ENCODE data around the gene LDLRAD2.

The LDLRAD2 gene

DNA sequence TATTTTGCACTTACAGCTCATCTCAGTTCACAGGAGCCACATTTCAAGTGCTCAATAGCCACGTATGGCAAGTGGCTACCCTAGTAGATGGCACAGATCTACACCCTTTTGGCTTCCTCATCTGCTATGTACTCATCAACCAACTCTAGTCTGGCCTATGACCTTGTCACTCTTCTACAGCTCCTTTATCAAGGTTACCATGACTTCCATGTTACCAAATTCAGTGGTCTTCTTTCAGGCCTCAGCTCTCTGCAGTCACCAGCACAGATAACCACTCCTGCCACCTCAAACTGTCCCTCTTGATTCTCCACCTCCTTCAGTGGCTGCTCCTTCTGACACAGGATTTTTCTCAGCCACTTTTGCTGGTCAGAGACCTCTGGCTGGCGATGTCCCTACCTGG lies 17.4 kb upstream of the LDLRAD2 start:
- H3K27me3 ChIP-seq (ENCODE audit: control insufficient read depth, insufficient read depth, low read length), result peaks cover 1% of the 10 kb centered on the region
- no peak overlapping the region for H3K9ac ChIP-seq (ENCODE audit: low read length)
- H3K27ac ChIP-seq (ENCODE audit: low read depth, low read length), result no peak overlapping the region
- H3K4me3 ChIP-seq (ENCODE audit: low read length), result no peak overlapping the region
- H3K4me1 ChIP-seq (ENCODE audit: control insufficient read depth, insufficient read depth, low read length), result no peaks in the 10 kb centered on the region
- H3K36me3 ChIP-seq (ENCODE audit: control insufficient read depth, insufficient read depth, low read length), result no peaks in the 10 kb centered on the region

DNA sequence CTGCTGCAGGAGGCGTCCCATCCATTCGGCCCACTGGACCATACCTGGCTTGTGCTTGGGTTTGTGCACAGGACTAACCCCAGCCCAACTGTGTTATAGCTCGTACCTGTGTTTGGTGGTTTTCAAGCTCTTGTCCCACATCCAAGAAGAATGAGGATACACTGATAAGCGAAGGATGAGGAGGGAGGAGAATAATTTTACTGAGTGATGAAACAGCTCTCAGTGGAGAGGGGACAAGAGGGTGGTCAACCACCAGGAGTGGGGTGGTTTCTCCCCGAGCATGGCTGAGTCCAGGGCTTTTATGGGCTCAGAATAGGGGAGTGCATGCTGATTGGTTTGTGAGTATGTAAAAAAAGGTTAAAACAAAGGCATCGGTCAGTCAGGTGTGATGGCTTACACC lies 17.0 kb upstream of the LDLRAD2 start:
- Histone ChIP-seq H3K9ac (ENCODE audit: low read length) (no peak overlapping the region), H3K27ac (ENCODE audit: low read depth, low read length) (no peak overlapping the region), H3K27me3 (ENCODE audit: control insufficient read depth, insufficient read depth, low read length) (peaks cover 2% of the 10 kb centered on the region), H3K36me3 (ENCODE audit: control insufficient read depth, insufficient read depth, low read length) (no peaks in the 10 kb centered on the region), H3K4me3 (ENCODE audit: low read length) (no peak overlapping the region), H3K4me1 (ENCODE audit: control insufficient read depth, insufficient read depth, low read length) (no peaks in the 10 kb centered on the region)

- Histone ChIP-seq H3K4me3 (ENCODE audit: low read length) (no peak overlapping the region), H3K27me3 (ENCODE audit: control insufficient read depth, insufficient read depth, low read length) (peaks cover 2% of the 10 kb centered on the region), H3K4me1 (ENCODE audit: control insufficient read depth, insufficient read depth, low read length) (no peaks in the 10 kb centered on the region), H3K9ac (ENCODE audit: low read length) (no peak overlapping the region), H3K36me3 (ENCODE audit: control insufficient read depth, insufficient read depth, low read length) (no peaks in the 10 kb centered on the region), H3K27ac (ENCODE audit: low read depth, low read length) (no peak overlapping the region)
Measured at GRCh38 chr1:21799730-21800129, 12.3 kb upstream of the LDLRAD2 start.

DNA sequence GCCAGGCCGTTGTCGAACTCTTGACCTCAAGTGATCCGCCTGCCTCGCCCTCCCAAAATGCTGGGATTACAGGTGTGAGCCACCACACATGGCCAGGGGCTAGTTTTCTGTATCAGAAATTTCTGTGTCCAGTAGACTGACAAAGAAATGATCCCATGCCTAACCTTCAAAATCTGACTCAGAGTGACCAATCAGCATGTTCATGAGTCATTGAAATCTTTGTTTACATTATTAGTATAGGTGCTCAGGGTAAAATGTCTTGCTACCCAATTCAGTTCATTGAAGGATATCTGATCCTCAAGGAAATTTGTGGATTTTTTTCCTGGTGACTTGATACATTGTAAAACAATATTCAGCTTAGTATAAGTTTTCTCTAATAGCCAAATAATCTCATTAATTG lies 11.0 kb upstream of the LDLRAD2 start:
- Histone ChIP-seq H3K27me3 (ENCODE audit: control insufficient read depth, insufficient read depth, low read length) (peaks cover 2% of the 10 kb centered on the region), H3K9ac (ENCODE audit: low read length) (no peak overlapping the region)

DNA sequence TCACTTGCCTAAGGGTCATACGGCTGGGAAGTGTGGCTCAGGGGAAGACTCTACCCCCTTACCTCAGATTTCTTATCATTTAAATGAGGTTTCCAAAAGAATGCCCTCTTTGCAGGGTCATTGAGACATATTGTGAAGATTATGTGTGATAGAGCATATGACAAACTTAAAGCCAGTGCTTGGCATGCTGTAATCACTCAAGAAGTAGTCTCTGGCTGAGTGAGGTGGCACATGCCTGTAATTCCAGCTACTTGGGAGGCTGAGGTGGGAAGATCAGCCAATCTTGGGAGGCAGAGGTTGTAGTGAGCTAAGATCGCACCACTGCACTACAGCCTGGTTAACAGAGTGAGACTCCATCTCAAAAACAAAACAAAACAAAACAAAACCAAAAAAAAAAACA lies 7.5 kb upstream of the LDLRAD2 start:
- Histone ChIP-seq H3K27me3 (ENCODE audit: control insufficient read depth, insufficient read depth, low read length) (peaks cover 2% of the 10 kb centered on the region), H3K36me3 (ENCODE audit: control insufficient read depth, insufficient read depth, low read length) (no peaks in the 10 kb centered on the region), H3K27ac (ENCODE audit: low read depth, low read length) (no peak overlapping the region), H3K4me1 (ENCODE audit: control insufficient read depth, insufficient read depth, low read length) (no peaks in the 10 kb centered on the region), H3K4me3 (ENCODE audit: low read length) (no peak overlapping the region), H3K9ac (ENCODE audit: low read length) (no peak overlapping the region)

More for the DNA sequence above, 11.0 kb upstream of the LDLRAD2 start:
- H3K36me3 ChIP-seq (ENCODE audit: control insufficient read depth, insufficient read depth, low read length), result no peaks in the 10 kb centered on the region
- H3K4me3 ChIP-seq (ENCODE audit: low read length), result no peak overlapping the region
- no peaks in the 10 kb centered on the region for H3K4me1 ChIP-seq (ENCODE audit: control insufficient read depth, insufficient read depth, low read length)
- H3K27ac ChIP-seq (ENCODE audit: low read depth, low read length), result no peak overlapping the region

GRCh38 chr1:21813542-21813941 lies 1.5 kb downstream of the LDLRAD2 start:
- Histone ChIP-seq H3K4me3 (ENCODE audit: low read length) (no peak overlapping the region), H3K36me3 (ENCODE audit: control insufficient read depth, insufficient read depth, low read length) (no peaks in the 10 kb centered on the region), H3K27me3 (ENCODE audit: control insufficient read depth, insufficient read depth, low read length) (no peaks in the 10 kb centered on the region), H3K27ac (ENCODE audit: low read depth, low read length) (no peak overlapping the region), H3K4me1 (ENCODE audit: control insufficient read depth, insufficient read depth, low read length) (no peaks in the 10 kb centered on the region), H3K9ac (ENCODE audit: low read length) (no peak overlapping the region)

GRCh38 chr1:21814241-21814918 lies 2.3 kb downstream of the LDLRAD2 start:
- no peaks in the 10 kb centered on the region for H3K36me3 ChIP-seq (ENCODE audit: control insufficient read depth, insufficient read depth, low read length)
- H3K9ac ChIP-seq (ENCODE audit: low read length), result no peak overlapping the region
- H3K27me3 ChIP-seq (ENCODE audit: control insufficient read depth, insufficient read depth, low read length), result no peaks in the 10 kb centered on the region
- no peaks in the 10 kb centered on the region for H3K4me1 ChIP-seq (ENCODE audit: control insufficient read depth, insufficient read depth, low read length)
- peak overlapping the region; percentile 53 for H3K4me3 ChIP-seq (ENCODE audit: low read length)
- no peak overlapping the region for H3K27ac ChIP-seq (ENCODE audit: low read depth, low read length)

- no peak overlapping the region for H3K9ac ChIP-seq (ENCODE audit: low read length)
- no peaks in the 10 kb centered on the region for H3K4me1 ChIP-seq (ENCODE audit: control insufficient read depth, insufficient read depth, low read length)
- H3K4me3 ChIP-seq (ENCODE audit: low read length), result no peak overlapping the region
- H3K27ac ChIP-seq (ENCODE audit: low read depth, low read length), result no peak overlapping the region
- no peaks in the 10 kb centered on the region for H3K27me3 ChIP-seq (ENCODE audit: control insufficient read depth, insufficient read depth, low read length)
- H3K36me3 ChIP-seq (ENCODE audit: control insufficient read depth, insufficient read depth, low read length), result no peaks in the 10 kb centered on the region
Measured at GRCh38 chr1:21814981-21815582, 3.0 kb downstream of the LDLRAD2 start.

DNA sequence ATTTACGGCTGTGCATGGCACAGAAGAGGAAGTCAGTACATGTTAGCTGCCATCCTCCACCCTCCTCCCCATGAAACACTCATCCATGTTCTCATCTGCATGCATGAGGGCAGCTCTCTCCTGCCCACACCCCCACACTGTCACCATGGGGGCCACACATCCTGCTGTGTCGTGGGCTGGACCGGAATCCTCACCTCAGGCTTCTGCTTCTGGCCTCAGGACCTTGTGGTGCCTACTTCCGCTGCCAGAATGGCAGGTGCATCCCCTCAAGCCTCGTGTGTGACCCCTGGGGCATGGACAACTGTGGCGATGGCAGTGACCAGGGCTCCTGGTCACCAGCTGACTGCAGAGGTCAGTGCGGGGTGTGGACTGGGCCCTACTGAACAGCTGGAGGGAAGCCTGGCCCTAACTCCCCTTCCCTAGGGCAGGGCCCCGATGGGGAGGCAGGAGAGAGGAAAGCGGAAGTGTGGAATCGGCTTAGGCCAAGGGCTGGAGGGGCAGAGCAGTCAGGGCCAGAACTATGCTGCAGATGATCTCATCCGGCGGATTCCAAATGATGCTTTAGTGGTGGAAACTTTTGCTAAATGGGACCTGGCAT lies 3.8 kb downstream of the LDLRAD2 start:
- no peak overlapping the region for H3K27ac ChIP-seq (ENCODE audit: low read depth, low read length)
- H3K36me3 ChIP-seq (ENCODE audit: control insufficient read depth, insufficient read depth, low read length), result no peaks in the 10 kb centered on the region
- H3K4me1 ChIP-seq (ENCODE audit: control insufficient read depth, insufficient read depth, low read length), result no peaks in the 10 kb centered on the region
- no peaks in the 10 kb centered on the region for H3K27me3 ChIP-seq (ENCODE audit: control insufficient read depth, insufficient read depth, low read length)
- H3K4me3 ChIP-seq (ENCODE audit: low read length), result no peak overlapping the region
- H3K9ac ChIP-seq (ENCODE audit: low read length), result no peak overlapping the region

- H3K27me3 ChIP-seq (ENCODE audit: control insufficient read depth, insufficient read depth, low read length), result no peaks in the 10 kb centered on the region
- H3K36me3 ChIP-seq (ENCODE audit: control insufficient read depth, insufficient read depth, low read length), result peaks cover 3% of the 10 kb centered on the region
- no peak overlapping the region for H3K4me3 ChIP-seq (ENCODE audit: low read length)
- no peak overlapping the region for H3K9ac ChIP-seq (ENCODE audit: low read length)
- no peaks in the 10 kb centered on the region for H3K4me1 ChIP-seq (ENCODE audit: control insufficient read depth, insufficient read depth, low read length)
- no peak overlapping the region for H3K27ac ChIP-seq (ENCODE audit: low read depth, low read length)
Measured at GRCh38 chr1:21816602-21817302, 4.7 kb downstream of the LDLRAD2 start.

DNA sequence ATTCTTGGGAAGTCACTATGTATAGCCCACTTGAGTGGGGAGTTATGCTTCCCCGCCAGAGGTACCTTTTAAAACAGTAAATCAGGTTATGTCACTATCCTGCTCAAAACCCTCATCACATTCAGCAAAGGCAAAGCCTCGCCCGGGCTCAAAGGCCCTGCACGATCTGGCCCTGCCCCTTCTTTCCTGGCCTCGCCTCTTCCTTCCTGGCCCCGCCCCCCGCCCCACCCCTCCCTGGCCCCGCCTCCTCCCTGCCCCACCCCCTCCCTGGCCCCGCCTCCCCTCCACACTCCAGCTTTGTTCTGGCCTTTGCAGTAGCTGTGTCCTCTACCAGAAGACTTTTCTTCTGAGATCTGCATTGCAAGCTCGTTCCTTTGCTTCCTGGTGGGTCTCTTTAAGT lies 6.6 kb downstream of the LDLRAD2 start:
- H3K36me3 ChIP-seq (ENCODE audit: control insufficient read depth, insufficient read depth, low read length), result peaks cover 7% of the 10 kb centered on the region
- no peak overlapping the region for H3K9ac ChIP-seq (ENCODE audit: low read length)
- H3K27me3 ChIP-seq (ENCODE audit: control insufficient read depth, insufficient read depth, low read length), result no peaks in the 10 kb centered on the region
- H3K27ac ChIP-seq (ENCODE audit: low read depth, low read length), result no peak overlapping the region
- no peak overlapping the region for H3K4me3 ChIP-seq (ENCODE audit: low read length)
- no peaks in the 10 kb centered on the region for H3K4me1 ChIP-seq (ENCODE audit: control insufficient read depth, insufficient read depth, low read length)

DNA sequence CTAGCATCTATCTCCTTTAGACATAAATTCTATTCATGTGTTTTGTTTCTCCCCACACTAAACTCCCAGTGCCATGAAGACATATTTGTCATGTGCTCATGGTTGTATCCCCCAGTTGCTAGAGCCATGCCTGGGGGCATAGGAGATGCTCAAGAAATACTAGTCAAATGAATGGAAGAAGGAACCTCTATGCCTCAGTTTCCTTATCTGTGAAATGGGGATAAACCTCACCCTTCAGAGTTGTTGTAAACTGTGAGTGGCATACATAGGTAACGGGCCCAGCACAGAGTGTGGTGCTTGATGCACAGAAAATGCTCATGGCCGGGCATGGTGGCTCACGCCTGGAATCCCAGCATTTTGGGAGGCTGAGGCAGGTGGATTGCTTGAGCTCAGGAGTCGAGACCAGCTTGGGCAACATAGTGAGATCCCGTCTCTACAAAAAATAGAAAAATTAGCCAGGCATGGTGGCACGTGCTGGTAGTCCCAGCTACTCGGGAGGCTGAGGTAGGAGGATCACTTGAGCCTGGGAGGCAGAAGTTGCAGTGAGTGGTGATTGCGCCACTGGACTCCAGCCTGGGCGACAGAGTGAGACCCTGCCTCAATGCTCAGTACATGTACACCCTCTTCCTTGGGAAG lies 8.7 kb downstream of the LDLRAD2 start:
- no peak overlapping the region for H3K9ac ChIP-seq (ENCODE audit: low read length)
- peaks cover 21% of the 10 kb centered on the region for H3K36me3 ChIP-seq (ENCODE audit: control insufficient read depth, insufficient read depth, low read length)
- no peak overlapping the region for H3K4me3 ChIP-seq (ENCODE audit: low read length)

More for the DNA sequence above, 8.7 kb downstream of the LDLRAD2 start:
- H3K27ac ChIP-seq (ENCODE audit: low read depth, low read length), result no peak overlapping the region
- H3K27me3 ChIP-seq (ENCODE audit: control insufficient read depth, insufficient read depth, low read length), result no peaks in the 10 kb centered on the region
- no peaks in the 10 kb centered on the region for H3K4me1 ChIP-seq (ENCODE audit: control insufficient read depth, insufficient read depth, low read length)
